ENCODE measurements around the gene ZMYND11.

DNA sequence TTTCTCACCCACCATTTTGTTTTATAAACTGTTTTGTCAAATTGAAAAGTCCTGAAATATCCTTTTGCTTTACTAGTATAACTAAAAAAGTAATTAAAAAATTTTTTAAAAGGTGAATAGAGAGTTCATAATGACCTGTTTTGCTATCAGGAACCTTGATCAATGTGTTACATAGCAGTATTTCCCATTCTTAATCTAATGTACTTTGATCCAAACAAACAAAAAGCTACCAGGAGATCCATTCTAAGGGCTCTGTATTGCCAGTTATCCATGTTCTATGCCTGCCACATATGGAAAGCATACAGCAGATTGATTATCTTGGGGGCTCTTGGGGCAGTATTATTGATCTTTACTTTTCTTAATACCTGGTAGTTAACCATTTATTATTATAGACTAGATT lies 32.1 kb downstream of the ZMYND11 start:
- TF ChIP-seq, protein P1, sequence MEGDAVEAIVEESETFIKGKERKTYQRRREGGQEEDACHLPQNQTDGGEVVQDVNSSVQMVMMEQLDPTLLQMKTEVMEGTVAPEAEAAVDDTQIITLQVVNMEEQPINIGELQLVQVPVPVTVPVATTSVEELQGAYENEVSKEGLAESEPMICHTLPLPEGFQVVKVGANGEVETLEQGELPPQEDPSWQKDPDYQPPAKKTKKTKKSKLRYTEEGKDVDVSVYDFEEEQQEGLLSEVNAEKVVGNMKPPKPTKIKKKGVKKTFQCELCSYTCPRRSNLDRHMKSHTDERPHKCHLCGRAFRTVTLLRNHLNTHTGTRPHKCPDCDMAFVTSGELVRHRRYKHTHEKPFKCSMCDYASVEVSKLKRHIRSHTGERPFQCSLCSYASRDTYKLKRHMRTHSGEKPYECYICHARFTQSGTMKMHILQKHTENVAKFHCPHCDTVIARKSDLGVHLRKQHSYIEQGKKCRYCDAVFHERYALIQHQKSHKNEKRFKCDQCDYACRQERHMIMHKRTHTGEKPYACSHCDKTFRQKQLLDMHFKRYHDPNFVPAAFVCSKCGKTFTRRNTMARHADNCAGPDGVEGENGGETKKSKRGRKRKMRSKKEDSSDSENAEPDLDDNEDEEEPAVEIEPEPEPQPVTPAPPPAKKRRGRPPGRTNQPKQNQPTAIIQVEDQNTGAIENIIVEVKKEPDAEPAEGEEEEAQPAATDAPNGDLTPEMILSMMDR (IDR thresholded peaks at IDR 0.05; ENCODE audit: low read length): no peak
- TF ChIP-seq EZH2 (optimal IDR thresholded peaks at IDR 0.05; ENCODE audit: low read depth, low read length): no peak
